HG03103 (cell line): ENCODE results near the gene RBM34.
A peak's percentile ranks its signal among the peaks of the same experiment; 100 is the strongest.

Experiments used
- ATAC-seq: cut with Tn5 transposase; IDR thresholded peaks from one replicate; pipeline ENCODE4 v1.9.1; 2021; ENCODE audit warnings: low read depth; ENCODE audit not compliant: unreplicated experiment

The RBM34 gene

GRCh38 chr1:235156740-235157139 is 4.3 kb downstream of the RBM34 start:
- no peak for ATAC-seq

- ATAC-seq: no peak
These were observed 4.8 kb downstream of the RBM34 start for GRCh38 chr1:235156265-235156664.

GRCh38 chr1:235152235-235152634 is 8.8 kb downstream of the RBM34 start:
- ATAC-seq: no peak

- ATAC-seq: no peak
These were observed 10.0 kb downstream of the RBM34 start for GRCh38 chr1:235151033-235151432.

GRCh38 chr1:235149824-235150223 is 11.2 kb downstream of the RBM34 start:
- no peak for ATAC-seq

GRCh38 chr1:235147269-235147668 is 13.8 kb downstream of the RBM34 start:
- no peak for ATAC-seq

- ATAC-seq: no peak
These were observed 15.4 kb downstream of the RBM34 start for GRCh38 chr1:235145639-235146038.

GRCh38 chr1:235142991-235143390 is 18.1 kb downstream of the RBM34 start:
- ATAC-seq: no peak

- ATAC-seq: no peak
These were observed 21.7 kb downstream of the RBM34 start for GRCh38 chr1:235139315-235139714.

GRCh38 chr1:235138821-235139220 is 22.2 kb downstream of the RBM34 start:
- ATAC-seq: no peak

- no peak for ATAC-seq
These were observed 24.9 kb downstream of the RBM34 start for GRCh38 chr1:235136111-235136510.

GRCh38 chr1:235134171-235134570 is 26.9 kb downstream of the RBM34 start:
- ATAC-seq: no peak

- ATAC-seq: no peak
These were observed 28.0 kb downstream of the RBM34 start for GRCh38 chr1:235133086-235133485.

GRCh38 chr1:235131961-235132360 is 29.1 kb downstream of the RBM34 start:
- ATAC-seq: no peak

GRCh38 chr1:235130766-235131270 is 30.2 kb downstream of the RBM34 start:
- no peak for ATAC-seq

- ATAC-seq: no peak
These were observed 31.1 kb downstream of the RBM34 start for GRCh38 chr1:235129774-235130570.

- ATAC-seq: peak; percentile 92
These were observed 32.4 kb downstream of the RBM34 start, which contains the start of gene TOMM20 for GRCh38 chr1:235128456-235129328. TOMM20 (minus strand) TSS chr1:235128837; CDS start chr1:235128715, 122 bp downstream.

- ATAC-seq: no peak
These were observed 33.2 kb downstream of the RBM34 start for GRCh38 chr1:235127732-235128455.

- ATAC-seq: no peak
These were observed 33.8 kb downstream of the RBM34 start for GRCh38 chr1:235127203-235127602.

GRCh38 chr1:235124665-235125064 is 36.4 kb downstream of the RBM34 start:
- ATAC-seq: no peak

GRCh38 chr1:235124111-235124510 is 36.9 kb downstream of the RBM34 start:
- no peak for ATAC-seq
